Amygdala (tissue), 56 donors: ENCODE measurements around the gene GMCL1.
"Not testable (repeated sequence)": the region's sequence is repeated elsewhere in the genome, so short reads cannot be mapped to it uniquely, and the experiment has no call there.

Source experiments
- DNase-seq, 56 donors: peaks; one replicate each; lab custom pipeline; 2025; lab: John Stamatoyannopoulos, UW

Gene GMCL1, protein sequence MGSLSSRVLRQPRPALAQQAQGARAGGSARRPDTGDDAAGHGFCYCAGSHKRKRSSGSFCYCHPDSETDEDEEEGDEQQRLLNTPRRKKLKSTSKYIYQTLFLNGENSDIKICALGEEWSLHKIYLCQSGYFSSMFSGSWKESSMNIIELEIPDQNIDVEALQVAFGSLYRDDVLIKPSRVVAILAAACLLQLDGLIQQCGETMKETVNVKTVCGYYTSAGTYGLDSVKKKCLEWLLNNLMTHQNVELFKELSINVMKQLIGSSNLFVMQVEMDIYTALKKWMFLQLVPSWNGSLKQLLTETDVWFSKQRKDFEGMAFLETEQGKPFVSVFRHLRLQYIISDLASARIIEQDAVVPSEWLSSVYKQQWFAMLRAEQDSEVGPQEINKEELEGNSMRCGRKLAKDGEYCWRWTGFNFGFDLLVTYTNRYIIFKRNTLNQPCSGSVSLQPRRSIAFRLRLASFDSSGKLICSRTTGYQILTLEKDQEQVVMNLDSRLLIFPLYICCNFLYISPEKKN

DNA sequence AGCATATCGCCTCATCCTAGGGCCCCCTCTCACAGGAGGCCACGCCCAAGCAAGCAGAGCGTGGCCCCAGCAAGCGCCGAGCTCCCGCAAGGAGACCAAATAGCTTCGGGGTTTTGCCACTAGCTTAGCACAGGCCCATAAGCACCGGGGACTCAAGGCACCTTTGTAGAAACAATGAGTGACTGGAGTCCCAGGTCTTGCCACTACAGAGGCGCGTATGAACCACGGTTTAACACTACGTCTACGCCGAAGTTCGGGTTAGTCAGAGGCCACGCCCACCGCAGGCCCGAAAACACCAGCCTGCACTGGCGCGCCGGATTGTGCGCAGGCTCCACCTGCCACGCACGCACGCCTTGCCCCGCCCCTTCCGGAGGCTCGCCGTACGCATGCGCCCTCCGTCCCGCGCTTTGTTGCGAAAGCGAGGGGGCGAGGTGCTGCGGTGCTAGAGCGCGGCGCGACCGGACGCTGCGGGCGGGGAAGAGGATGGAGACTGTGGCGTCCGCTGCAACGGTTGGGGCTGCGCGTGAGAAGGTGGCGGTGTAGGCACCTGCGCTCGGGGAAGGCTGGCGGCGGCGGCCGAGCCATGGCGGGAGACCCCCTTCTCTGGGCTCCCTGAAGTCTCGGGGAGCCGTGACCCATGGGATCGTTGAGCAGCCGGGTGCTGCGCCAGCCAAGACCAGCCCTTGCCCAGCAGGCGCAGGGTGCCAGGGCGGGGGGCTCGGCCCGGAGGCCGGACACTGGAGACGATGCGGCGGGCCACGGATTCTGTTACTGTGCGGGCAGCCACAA is at the start of gene GMCL1:
TSS of gene GMCL1 (plus strand) at position 405 of the 789 bp plus-strand sequence. CDS start at position 638, 233 bp downstream.
- peak; percentile 59 to 98 (median 91) for DNase-seq

DNA sequence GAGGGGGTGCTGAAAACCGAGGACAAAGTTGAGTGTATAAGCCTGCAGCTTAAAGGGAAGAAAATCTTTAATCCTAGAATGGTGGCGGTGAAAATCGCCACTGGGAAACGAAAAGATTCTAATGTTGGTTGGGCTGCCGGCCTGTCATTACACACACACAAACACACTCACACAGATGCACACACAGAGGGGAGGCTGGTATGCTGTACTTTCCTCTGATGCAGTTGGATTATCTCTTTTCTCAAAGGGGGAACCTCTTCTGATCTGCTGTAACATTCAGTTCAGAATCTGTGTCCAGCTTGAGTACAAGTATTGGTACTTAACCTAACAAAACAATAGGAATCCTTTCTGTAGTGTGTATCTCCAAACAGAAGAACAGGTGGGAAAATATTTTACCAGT is 48.5 kb upstream of the GMCL1 start:
- no peak for DNase-seq

- no peak for DNase-seq
Observed at GRCh38 chr2:69781321-69782248, 47.9 kb upstream of the GMCL1 start.

GRCh38 chr2:69784228-69784627 is 45.2 kb upstream of the GMCL1 start:
- no peak for DNase-seq

DNA sequence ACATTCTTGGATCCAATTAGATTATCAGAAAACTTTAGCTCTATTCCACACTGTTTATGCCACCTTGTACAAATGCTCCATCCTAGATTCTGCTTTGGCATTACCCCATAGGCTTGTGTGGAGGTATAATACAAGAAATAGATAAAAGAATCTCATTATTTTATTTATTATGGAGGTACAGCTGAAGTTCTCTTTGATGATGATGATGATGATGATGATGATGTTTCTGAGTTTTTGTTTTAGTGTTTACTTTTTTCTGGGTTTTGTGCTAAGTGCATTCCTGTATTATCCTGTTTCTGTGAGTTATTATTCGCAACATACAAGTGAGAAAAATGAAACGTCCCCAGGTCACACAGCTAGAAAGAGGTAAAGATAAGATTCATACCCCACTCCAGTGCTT is 44.1 kb upstream of the GMCL1 start:
- no peak for DNase-seq

- DNase-seq = peak in 5 of 56 donors; percentile 4 to 30 (median 6)
Observed at GRCh38 chr2:69786052-69786560, 43.4 kb upstream of the GMCL1 start.

DNA sequence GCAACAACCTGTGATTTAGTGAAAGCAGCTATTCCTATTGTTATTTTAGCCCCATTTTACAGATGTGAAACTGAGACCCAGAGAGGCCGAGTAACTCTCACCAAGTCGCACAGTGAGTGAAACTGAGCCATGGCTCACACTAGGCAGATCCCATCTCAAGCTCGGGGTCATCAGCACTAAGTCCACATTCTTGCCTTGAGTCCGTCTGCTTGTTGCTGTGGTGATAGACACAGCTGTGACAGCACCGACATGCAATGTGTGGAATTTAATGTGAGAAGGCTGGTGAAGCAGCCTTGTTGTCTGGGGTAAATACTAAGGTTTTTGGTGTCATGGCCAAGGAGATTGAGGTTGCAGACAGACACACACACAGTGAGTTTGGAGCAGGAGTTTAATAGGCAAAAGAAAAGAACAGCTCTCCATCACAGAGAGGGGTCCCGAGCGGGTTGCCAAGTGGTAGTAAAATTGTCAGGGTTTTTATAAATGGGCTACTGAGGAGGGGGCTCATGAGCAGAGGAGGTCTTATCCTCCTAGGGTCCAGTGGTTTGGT is 40.2 kb upstream of the GMCL1 start:
- no peak for DNase-seq

DNA sequence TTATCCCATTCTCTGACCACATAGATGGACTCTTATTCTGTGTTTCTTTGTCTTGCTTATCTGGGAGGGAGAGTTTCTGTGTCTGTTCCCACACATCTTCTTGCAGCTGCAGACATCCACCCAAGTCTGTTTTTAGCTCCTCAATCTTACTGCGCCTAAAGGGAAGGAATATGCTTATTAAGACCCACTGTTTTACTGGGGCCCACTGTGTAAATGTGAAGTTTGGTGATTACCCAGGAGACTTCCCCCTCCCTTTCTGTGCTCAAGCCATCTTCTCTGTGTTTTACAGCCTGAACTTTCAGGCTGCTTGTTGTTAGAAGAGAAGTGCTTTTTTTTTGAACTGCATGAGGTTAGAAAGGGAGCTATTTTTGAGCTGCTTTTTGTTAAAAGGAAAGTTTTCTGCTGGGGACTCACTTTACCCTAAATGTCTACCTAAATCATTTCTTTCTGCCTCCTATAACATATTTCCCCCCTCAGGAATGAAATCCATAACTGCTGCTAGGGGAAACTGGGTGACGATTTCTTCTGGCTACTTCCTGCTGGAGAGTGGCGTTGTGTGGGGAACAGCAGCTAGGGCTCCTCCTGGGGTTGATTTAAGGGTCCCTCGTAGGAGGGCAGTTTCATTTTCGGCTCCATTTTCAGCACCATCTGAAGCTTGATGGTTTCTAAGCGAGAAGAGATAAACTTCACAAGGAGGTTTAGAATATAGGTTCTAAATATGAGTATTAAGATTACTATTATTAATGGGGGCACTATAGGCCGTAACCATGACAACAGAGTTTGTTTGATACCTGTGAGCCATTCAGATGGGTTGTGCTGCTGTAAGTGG is 39.5 kb upstream of the GMCL1 start:
- DNase-seq = peak in 1 of 56 donors; percentile 21

GRCh38 chr2:69790601-69790959 is 38.9 kb upstream of the GMCL1 start:
- no peak for DNase-seq

GRCh38 chr2:69791045-69791444 is 38.4 kb upstream of the GMCL1 start:
- DNase-seq = no peak

- DNase-seq = no peak
Observed at GRCh38 chr2:69796174-69796573, 33.3 kb upstream of the GMCL1 start.

DNA sequence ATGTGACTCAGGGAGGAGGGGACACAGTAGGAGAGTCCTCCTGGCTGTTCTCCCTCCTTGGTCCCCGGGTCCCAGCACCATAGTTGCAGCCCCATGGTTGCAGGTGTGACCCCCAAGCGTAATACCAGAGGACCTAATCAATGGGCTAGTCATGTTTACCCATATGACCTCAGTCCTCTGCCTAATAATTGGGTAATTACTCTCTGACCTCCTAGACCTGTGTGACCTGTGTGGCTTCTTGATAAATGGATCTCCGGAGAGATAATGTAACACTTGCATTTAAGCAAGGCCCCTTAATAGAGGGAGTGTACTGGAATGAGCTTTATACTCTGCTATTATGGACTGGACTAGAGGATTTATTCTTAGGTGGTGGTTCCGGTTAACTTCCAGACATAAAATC is 32.2 kb upstream of the GMCL1 start:
- DNase-seq = no peak

DNA sequence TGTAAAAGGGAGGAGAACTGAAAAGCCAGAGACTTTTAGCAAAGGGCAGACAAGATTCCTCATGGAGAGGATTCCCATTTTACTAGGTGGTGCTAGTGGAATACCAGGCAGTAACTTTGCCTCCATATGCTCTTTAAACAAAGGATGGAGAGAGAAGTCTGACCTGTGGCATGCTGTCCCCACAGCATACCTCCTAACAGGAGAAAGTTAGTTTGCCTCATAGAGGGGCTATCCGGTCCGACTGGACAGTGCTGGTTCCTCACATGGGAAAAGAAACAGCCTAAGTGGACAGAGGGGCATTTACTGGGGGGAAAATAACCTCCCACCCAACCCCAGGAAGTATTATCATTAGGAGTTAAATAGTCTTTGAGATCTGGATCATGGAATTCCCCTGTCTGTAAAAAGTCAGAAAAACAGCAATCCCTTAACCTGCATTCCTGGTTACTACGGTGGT is 31.6 kb upstream of the GMCL1 start:
- no peak for DNase-seq

DNA sequence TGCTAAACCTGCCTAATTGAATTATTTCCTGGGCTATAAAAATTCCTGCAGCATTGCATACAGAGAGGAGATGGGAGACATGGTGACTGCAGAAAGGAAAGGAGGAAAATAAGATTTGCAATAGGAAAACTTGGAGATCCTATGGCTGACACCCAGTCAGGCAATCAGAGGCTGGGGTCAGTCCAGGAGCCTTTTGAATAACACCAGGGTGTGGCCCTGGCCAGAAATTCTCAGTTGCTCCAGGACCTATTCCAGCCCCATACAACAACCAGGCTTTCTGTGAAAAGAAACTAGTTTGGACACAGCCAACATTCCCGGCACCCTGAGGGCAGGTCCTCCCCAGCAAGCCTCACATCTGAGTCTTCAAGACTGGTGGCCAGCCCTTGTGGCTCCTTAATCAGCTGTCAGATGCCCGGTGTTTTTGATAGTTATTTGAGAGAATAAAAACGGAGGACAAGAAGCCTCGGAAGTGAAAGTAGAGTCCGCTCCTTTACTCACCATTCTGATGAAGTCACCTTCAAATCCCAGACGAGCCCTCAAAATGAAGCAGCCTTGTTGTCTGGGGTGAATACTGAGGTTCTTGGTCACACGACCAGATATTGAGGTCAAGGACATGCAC is 31.1 kb upstream of the GMCL1 start:
- DNase-seq = peak in 1 of 56 donors; percentile 18

- DNase-seq = no peak
Observed at GRCh38 chr2:69798909-69799526, 30.4 kb upstream of the GMCL1 start.

DNA sequence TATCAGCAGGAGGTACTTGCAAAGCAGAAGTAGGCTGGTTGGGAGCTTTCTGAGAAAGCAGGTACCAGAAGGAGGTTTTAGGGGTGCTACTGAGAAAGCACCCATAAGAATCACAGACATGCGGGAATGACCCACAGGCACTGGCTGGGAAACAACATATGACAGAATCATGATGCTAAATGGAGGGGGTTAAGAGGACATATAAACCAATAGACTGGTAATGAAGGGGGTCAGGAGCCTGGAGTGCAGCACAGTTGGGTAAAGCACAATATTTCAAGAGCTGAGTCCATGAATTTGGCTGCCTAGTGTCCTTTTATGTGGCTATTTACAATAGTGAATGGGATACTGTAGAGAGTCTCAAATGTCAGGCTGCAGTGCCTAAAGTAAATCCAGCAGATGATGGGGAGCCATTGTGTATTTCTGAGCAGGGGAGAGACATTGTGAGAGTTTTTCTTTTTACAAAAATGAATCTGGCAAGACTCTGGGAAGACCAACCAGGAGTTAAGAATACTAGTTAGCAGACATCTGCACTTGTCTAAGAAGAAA is 27.6 kb upstream of the GMCL1 start:
- no peak for DNase-seq

GRCh38 chr2:69802781-69803367 is 26.6 kb upstream of the GMCL1 start:
- not testable (repeated sequence) for DNase-seq
